Stimulated activated CD4-positive, alpha-beta T cell treated with anti-CD3 and anti-CD28 coated beads, TNF-alpha, amount 100 ng/mL, for 1 hour (primary cell): ENCODE measurements around the gene FBXO45.
"Not testable (repeated sequence)": the region's sequence is repeated elsewhere in the genome, so short reads cannot be mapped to it uniquely, and the experiment has no call there.

Experiments used
- DNase-seq, 3 donors: peaks; one replicate each; pipeline ENCODE4 v3.0.0-alpha.2; 2020; ENCODE audit warnings: low read depth in 3 of 3, low spot score in 1 of 3

FBXO45 gene

GRCh38 chr3:196555295-196555694, 13.2 kb upstream of the FBXO45 start:
- no peak for DNase-seq

- no peak for DNase-seq
These were observed 11.2 kb upstream of the FBXO45 start for GRCh38 chr3:196557236-196557635.

- no peak for DNase-seq
These were observed 10.0 kb upstream of the FBXO45 start for GRCh38 chr3:196558476-196558875.

GRCh38 chr3:196559826-196560225, 8.6 kb upstream of the FBXO45 start:
- no peak for DNase-seq

GRCh38 chr3:196563721-196564225, 4.7 kb upstream of the FBXO45 start:
- DNase-seq = no peak

GRCh38 chr3:196569003-196569516, 600 bp downstream of the FBXO45 start:
- DNase-seq = peak; percentile 7 to 22 (median 7)

- not testable (repeated sequence) for DNase-seq
These were observed 1.9 kb downstream of the FBXO45 start for GRCh38 chr3:196570332-196570731.

GRCh38 chr3:196572389-196572788, 3.9 kb downstream of the FBXO45 start:
- no peak for DNase-seq

GRCh38 chr3:196585044-196585757, 16.7 kb downstream of the FBXO45 start:
- DNase-seq = no peak

- no peak for DNase-seq
These were observed 21.8 kb downstream of the FBXO45 start for GRCh38 chr3:196590279-196590678.

GRCh38 chr3:196596355-196596754, 27.9 kb downstream of the FBXO45 start:
- no peak for DNase-seq

- DNase-seq = not testable (repeated sequence)
These were observed 29.7 kb downstream of the FBXO45 start for GRCh38 chr3:196597971-196598733.

- DNase-seq = no peak
These were observed 31.3 kb downstream of the FBXO45 start for GRCh38 chr3:196599734-196600128.

- no peak for DNase-seq
These were observed 31.9 kb downstream of the FBXO45 start for GRCh38 chr3:196600359-196600758.

GRCh38 chr3:196602673-196603072, 34.2 kb downstream of the FBXO45 start:
- no peak for DNase-seq

GRCh38 chr3:196603683-196604082, 35.2 kb downstream of the FBXO45 start:
- DNase-seq = no peak

GRCh38 chr3:196604548-196604947, 36.1 kb downstream of the FBXO45 start:
- peak; percentile 18 to 36 (median 21) for DNase-seq

GRCh38 chr3:196608693-196609092, 40.2 kb downstream of the FBXO45 start:
- DNase-seq = no peak

GRCh38 chr3:196609343-196609775, 40.9 kb downstream of the FBXO45 start:
- DNase-seq = peak; percentile 88 to 94 (median 90)

- DNase-seq = no peak
These were observed 41.5 kb downstream of the FBXO45 start for GRCh38 chr3:196609805-196610515.

GRCh38 chr3:196611761-196612483, 43.5 kb downstream of the FBXO45 start:
- no peak for DNase-seq
